ENCODE measurements around the gene TOP3B. TPM values are rescaled to one million over a fixed set of nuclear protein-coding genes. Genes with fewer than 3 reads are reported as not detected.

Gene TOP3B
- total and polyA plus RNA-seq, 9 of the 15 experiments (the other 6 are each of a cell fraction or from before 2014, with no cell fraction given) = 3.0 to 188 (median 112) TPM

GRCh38 chr22:22021162-22021750, 38.7 kb upstream of the TOP3B start:
- CTCF ChIA-PET (ENCODE audit: low intra/inter-chr PET ratio) = interaction anchor here (1.2 kb wide), 1 partner anchor 39 kb away, joined by 3 read pairs; no protein-coding TSS in a partner anchor
- Histone ChIP-seq H2AFZ (ENCODE audit: low read depth, low read length) (no peak overlapping the region), H3K9ac (ENCODE audit: insufficient read depth in 1 of 2, low read depth in 2 of 2, low read length in 2 of 2) (no peak overlapping the region), H3K36me3 (ENCODE audit: control insufficient read depth, insufficient read depth, low read length) (no peaks in the 10 kb centered on the region), H3K27ac (ENCODE audit: extremely low read depth, low read depth, low read length) (no peak overlapping the region), H3K9me3 (replicated peaks; ENCODE audit: control insufficient read depth, insufficient read depth, low read depth, low read length) (no peaks in the 10 kb centered on the region), H3K27me3 (ENCODE audit: control insufficient read depth in 2 of 2, insufficient read depth in 2 of 2, low read length in 2 of 2) (peaks cover 29 to 41% of the 10 kb centered on the region in 2 experiments), H3K79me2 (ENCODE audit: control insufficient read depth, insufficient read depth, low read length) (no peaks in the 10 kb centered on the region), H3K9me1 (ENCODE audit: control insufficient read depth, insufficient read depth, low read length) (no peaks in the 10 kb centered on the region), H3K4me2 (ENCODE audit: insufficient read depth, low read length) (no peak overlapping the region), H3K4me3 (no peak overlapping the region), H3K4me1 (replicated peaks in 1 of 2; ENCODE audit: control insufficient read depth in 2 of 2, insufficient read depth in 2 of 2, low read length in 2 of 2) (peaks cover 18 to 28% of the 10 kb centered on the region in 2 experiments; a peak in 4 of 5 replicates), H4K20me1 (replicated peaks; ENCODE audit: control insufficient read depth, insufficient read depth, low read length) (no peaks in the 10 kb centered on the region)
- in situ Hi-C loops (cut with MboI) = no loop called here
- POLR2A ChIA-PET = interaction anchor here (0.6 to 8.1 kb wide), 14 partner anchors 7 to 195 kb away, joined by 3 to 123 read pairs (median 4); partner anchors contain the start of gene TOP3B
- BruUV-seq (replicated peaks) = no TSS peak
- intact Hi-C loops (cut with micrococcal nuclease) = loop anchor here (10.0 kb wide), 1 partner anchor 64 kb away; no protein-coding TSS in a partner anchor
- WGBS (ENCODE audit: insufficient coverage, low coverage, missing lambda C conversion rate) = 0% methylated on average over 1 of the region's 1 CpG
- ATAC-seq = no peak
- FAIRE-seq = no peak
- DNase-seq (ENCODE audit: extremely low read depth in 1 of 4, low spot score in 3 of 4) = peak in 3 of 4 experiments; percentile 45 to 58 (median 52)
- TF ChIP-seq ZBTB11 (CRISPR knock-in tag; IDR thresholded peaks at IDR 0.05) (no peak), ZNF134 (CRISPR knock-in tag; conservative IDR thresholded peaks at IDR 0.05) (no peak), TAL1 (IDR thresholded peaks at IDR 0.05) (no peak), MXD1 (CRISPR knock-in tag; IDR thresholded peaks at IDR 0.05; ENCODE audit: borderline replicate concordance, poor library complexity, severe bottlenecking) (no peak), DDX20 (tag; IDR thresholded peaks at IDR 0.05; ENCODE audit: low read depth) (no peak), PTBP1 (IDR thresholded peaks at IDR 0.05; ENCODE audit: low read depth, low read length) (no peak), THRB (CRISPR knock-in tag; conservative IDR thresholded peaks at IDR 0.05) (no peak), SMARCB1 (IDR thresholded peaks at IDR 0.05; ENCODE audit: insufficient read length, low read depth) (no peak), RFX1 (IDR thresholded peaks at IDR 0.05) (no peak), POLR2B (IDR thresholded peaks at IDR 0.05; ENCODE audit: low read depth, partially characterized antibody) (no peak), PHF8 (IDR thresholded peaks at IDR 0.05; ENCODE audit: borderline replicate concordance, low read length) (no peak), FOXO4 (CRISPR knock-in tag; IDR thresholded peaks at IDR 0.05) (no peak), EP400 (IDR thresholded peaks at IDR 0.05) (no peak), ZBED1 (IDR thresholded peaks at IDR 0.05) (no peak)
